ENCODE results near the gene CYB561D2. TPM values are rescaled to one million over a fixed set of nuclear protein-coding genes. Genes with fewer than 3 reads are reported as not detected.

The CYB561D2 gene
- total RNA-seq, 1 donor: 25.0 TPM

DNA sequence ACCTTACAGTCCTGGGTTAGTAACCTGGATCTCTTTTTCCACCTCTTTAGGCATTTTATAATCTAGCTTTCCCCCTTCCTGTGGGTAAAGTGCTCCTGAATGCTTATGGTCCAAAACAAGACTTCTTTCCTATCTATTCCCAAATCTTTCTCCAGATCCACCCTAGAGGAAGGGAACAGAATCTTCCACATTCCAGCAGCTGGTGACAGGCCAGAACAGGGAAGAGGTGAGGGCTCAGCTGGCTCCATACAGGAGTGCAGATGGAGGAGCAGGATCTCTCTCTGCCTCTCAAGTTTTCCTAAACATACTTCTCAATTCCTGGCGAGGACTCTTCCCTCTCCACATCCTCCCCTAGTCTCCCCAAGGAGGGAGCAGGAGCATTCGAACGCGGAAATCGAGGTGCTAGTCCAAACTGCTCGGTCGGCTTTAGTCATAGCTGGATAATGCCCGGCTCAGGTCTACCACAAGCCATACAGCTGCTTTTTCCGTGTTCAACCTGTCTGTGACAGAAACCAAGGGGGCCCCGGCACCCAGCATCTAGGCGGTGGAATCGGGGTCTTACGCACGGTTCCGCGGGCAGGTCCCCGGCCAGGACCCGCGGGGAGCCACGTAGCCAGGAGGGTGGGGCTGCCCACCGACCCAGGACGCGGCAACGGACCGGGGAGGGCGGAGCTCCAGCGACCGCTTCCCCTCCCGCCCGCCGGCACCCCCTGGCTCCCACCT lies 14.0 kb upstream of the CYB561D2 start:
- Histone ChIP-seq H3K9me3 (ENCODE audit: low read depth, low read length) (no peaks in the 10 kb centered on the region), H3K27me3 (ENCODE audit: insufficient read depth, low read length) (no peaks in the 10 kb centered on the region), H3K36me3 (ENCODE audit: insufficient read depth, low read length) (peaks cover 9% of the 10 kb centered on the region), H3K27ac (ENCODE audit: low read depth, low read length) (peak overlapping the region; percentile 84), H3K4me3 (ENCODE audit: insufficient read depth, low read length) (peak overlapping the region; percentile 90), H3K4me1 (ENCODE audit: insufficient read depth, low read length) (peaks cover 64% of the 10 kb centered on the region), H2AFZ (ENCODE audit: low read length) (peak overlapping the region; percentile 25), H3K79me2 (ENCODE audit: insufficient read depth, low read length) (peaks cover 83% of the 10 kb centered on the region), H4K20me1 (ENCODE audit: insufficient read depth, low read length) (peaks cover 33% of the 10 kb centered on the region), H3K4me2 (ENCODE audit: insufficient read depth, low read length) (peak overlapping the region; percentile 83)
- TF ChIP-seq CTCF (IDR thresholded peaks at IDR 0.05; ENCODE audit: extremely low read depth, low read depth, low read length): no peak
- peak; percentile 81 for DNase-seq (ENCODE audit: insufficient read length, low spot score, missing footprints)

DNA sequence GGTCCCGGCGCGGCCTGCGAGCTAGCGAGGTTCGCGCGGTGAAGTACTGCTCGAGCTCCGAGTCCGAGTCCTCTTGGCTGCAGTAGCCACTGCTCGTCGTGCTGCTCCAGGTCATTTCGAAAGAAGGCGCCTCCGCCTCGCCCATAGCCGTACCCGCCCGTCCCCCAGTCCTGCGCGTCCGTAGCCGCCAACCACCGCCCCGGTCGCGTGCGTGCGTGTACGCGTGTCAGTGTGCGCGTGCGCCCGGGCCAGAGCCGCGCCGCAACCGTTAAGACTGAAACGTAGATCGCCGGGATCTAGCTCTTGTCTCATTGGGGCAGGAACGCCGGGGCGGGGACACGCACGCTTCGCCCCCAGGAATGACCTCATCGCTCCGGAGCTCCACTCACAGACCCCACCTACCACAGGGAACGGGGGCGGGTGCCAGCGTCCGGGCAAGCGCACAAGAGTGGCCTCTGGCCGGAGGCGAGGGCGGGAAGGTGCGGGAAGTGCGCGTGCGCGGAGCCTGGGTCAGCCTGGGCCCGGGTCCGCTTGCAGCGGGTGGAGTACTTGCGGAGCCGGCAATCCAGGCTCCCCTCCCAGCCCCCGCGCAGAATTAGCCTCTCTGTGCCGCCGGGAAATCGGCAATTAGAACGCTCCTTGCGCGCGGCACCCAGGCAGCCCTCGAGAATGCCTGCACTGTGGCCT lies 13.3 kb upstream of the CYB561D2 start:
- Histone ChIP-seq H3K4me2 (ENCODE audit: insufficient read depth, low read length) (peak overlapping the region; percentile 83), H3K36me3 (ENCODE audit: insufficient read depth, low read length) (peaks cover 2% of the 10 kb centered on the region), H2AFZ (ENCODE audit: low read length) (peak overlapping the region; percentile 88), H4K20me1 (ENCODE audit: insufficient read depth, low read length) (peaks cover 27% of the 10 kb centered on the region), H3K27ac (ENCODE audit: low read depth, low read length) (peak overlapping the region; percentile 84), H3K79me2 (ENCODE audit: insufficient read depth, low read length) (peaks cover 76% of the 10 kb centered on the region), H3K4me1 (ENCODE audit: insufficient read depth, low read length) (peaks cover 64% of the 10 kb centered on the region), H3K9me3 (ENCODE audit: low read depth, low read length) (no peaks in the 10 kb centered on the region), H3K4me3 (ENCODE audit: insufficient read depth, low read length) (peak overlapping the region; percentile 90), H3K27me3 (ENCODE audit: insufficient read depth, low read length) (no peaks in the 10 kb centered on the region)
- TF ChIP-seq CTCF (IDR thresholded peaks at IDR 0.05; ENCODE audit: extremely low read depth, low read depth, low read length): no peak
- peak; percentile 100 for DNase-seq (ENCODE audit: insufficient read length, low spot score, missing footprints)

DNA sequence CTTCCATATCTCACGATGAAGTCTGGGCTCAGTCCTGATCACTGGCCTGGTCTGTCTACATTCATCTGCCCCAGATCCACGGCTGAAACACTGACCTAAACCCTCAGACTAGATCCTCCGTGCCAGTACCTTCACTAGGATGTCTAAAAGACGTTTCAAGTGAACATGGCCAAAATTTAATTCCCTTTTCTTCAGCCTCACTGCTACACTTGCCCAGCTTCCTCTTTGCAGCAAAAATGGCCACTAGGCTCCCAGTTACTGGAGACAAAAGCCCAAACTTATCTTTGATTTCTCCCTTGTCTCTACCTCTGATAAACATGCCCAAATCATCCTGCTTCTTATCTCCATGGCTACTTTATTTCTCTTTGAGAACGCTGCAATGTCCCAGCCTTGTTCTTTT lies 11.7 kb upstream of the CYB561D2 start:
- no peak for DNase-seq (ENCODE audit: insufficient read length, low spot score, missing footprints)
- peaks cover 54% of the 10 kb centered on the region for H3K4me1 ChIP-seq (ENCODE audit: insufficient read depth, low read length)
- no peaks in the 10 kb centered on the region for H3K27me3 ChIP-seq (ENCODE audit: insufficient read depth, low read length)
- peaks cover 60% of the 10 kb centered on the region for H3K79me2 ChIP-seq (ENCODE audit: insufficient read depth, low read length)
- H2AFZ ChIP-seq (ENCODE audit: low read length): no peak overlapping the region
- H3K4me2 ChIP-seq (ENCODE audit: insufficient read depth, low read length): peak overlapping the region; percentile 5
- TF ChIP-seq CTCF (IDR thresholded peaks at IDR 0.05; ENCODE audit: extremely low read depth, low read depth, low read length): no peak
- peaks cover 20% of the 10 kb centered on the region for H4K20me1 ChIP-seq (ENCODE audit: insufficient read depth, low read length)
- H3K4me3 ChIP-seq (ENCODE audit: insufficient read depth, low read length): no peak overlapping the region
- H3K9me3 ChIP-seq (ENCODE audit: low read depth, low read length): no peaks in the 10 kb centered on the region
- H3K27ac ChIP-seq (ENCODE audit: low read depth, low read length): peak overlapping the region; percentile 4
- no peaks in the 10 kb centered on the region for H3K36me3 ChIP-seq (ENCODE audit: insufficient read depth, low read length)

DNA sequence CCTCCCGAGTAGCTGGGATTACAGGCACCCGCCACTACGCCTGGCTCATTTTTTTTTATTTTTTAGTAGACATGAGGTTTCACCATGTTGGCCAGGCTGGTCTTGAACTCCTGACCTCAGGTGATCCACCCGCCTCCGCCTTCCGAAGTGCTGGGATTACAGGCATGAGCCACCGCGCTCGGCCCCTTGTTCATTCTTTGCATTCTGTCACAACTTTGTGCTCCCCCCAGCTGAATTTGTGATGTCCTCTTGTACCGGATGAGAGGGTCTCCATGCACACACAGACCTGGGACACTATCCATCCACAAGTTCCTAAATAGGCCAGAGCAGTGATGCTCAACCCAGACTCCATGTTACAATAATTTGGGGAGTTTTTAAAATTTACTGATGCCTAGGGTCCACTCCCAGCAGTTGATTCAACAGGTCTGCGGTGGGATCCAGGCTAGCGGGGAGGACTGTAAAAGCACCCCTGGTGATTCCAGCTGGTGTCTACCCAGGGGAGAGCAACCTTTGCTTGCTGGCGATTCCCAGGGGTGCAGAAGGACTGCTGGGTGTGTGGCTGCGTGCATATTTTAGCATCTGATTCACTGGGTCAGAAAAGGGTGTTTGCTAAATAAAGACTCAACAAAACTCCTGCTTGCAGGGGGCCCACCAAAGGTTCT lies 11.0 kb upstream of the CYB561D2 start:
- Histone ChIP-seq H3K36me3 (ENCODE audit: insufficient read depth, low read length) (no peaks in the 10 kb centered on the region), H3K27me3 (ENCODE audit: insufficient read depth, low read length) (no peaks in the 10 kb centered on the region), H3K79me2 (ENCODE audit: insufficient read depth, low read length) (peaks cover 53% of the 10 kb centered on the region), H3K4me2 (ENCODE audit: insufficient read depth, low read length) (peak overlapping the region; percentile 97), H3K9me3 (ENCODE audit: low read depth, low read length) (no peaks in the 10 kb centered on the region), H4K20me1 (ENCODE audit: insufficient read depth, low read length) (peaks cover 14% of the 10 kb centered on the region), H3K4me3 (ENCODE audit: insufficient read depth, low read length) (peak overlapping the region; percentile 77), H2AFZ (ENCODE audit: low read length) (peak overlapping the region; percentile 82), H3K4me1 (ENCODE audit: insufficient read depth, low read length) (peaks cover 47% of the 10 kb centered on the region), H3K27ac (ENCODE audit: low read depth, low read length) (peak overlapping the region; percentile 83)
- peak; percentile 90 for DNase-seq (ENCODE audit: insufficient read length, low spot score, missing footprints)
- TF ChIP-seq CTCF (IDR thresholded peaks at IDR 0.05; ENCODE audit: extremely low read depth, low read depth, low read length): no peak
